Esophagus muscularis mucosa (tissue), 4 donors: ENCODE results near the gene KCNJ3. TPM values are rescaled to one million over a fixed set of nuclear protein-coding genes. Genes with fewer than 3 reads are reported as not detected.

ENCODE experiments used
- DNase-seq: peaks from one replicate; pipeline ENCODE4 v3.0.0-alpha.2; 2017; ENCODE audit errors: extremely low spot score
- H3K27ac ChIP-seq, 4 donors: fragments of 200-600 bp; sonication (generic); replicated peaks in 1 of 4; 1 replicate in 3 of 4; 2 replicates in 1 of 4; pipeline ENCODE4 v1.5.1; 2016 to 2019; ENCODE audit warnings: mild to moderate bottlenecking in 1 of 4
- H3K27me3 ChIP-seq, 4 donors: fragments of 200-600 bp; sonication (generic); one replicate each; pipeline versions ENCODE4 v1.5.1 to v1.6.0; 2016 to 2019
- H3K36me3 ChIP-seq, 4 donors: fragments of 200-600 bp; sonication (generic); one replicate each; pipeline ENCODE4 v1.5.1; 2016 to 2019
- H3K4me1 ChIP-seq, 4 donors: fragments of 200-600 bp; sonication (generic); one replicate each; pipeline ENCODE4 v1.5.1; 2016 to 2019
- H3K4me3 ChIP-seq, 4 donors: fragments of 200-600 bp; sonication (generic); 1 replicate in 2 of 4; 2 replicates in 2 of 4; pipeline ENCODE4 v1.5.1; 2016 to 2019; ENCODE audit warnings: mild to moderate bottlenecking in 4 of 4, moderate library complexity in 1 of 4
- H3K9me3 ChIP-seq, 4 donors: fragments of 200-600 bp; sonication (generic); 1 replicate in 3 of 4; 2 replicates in 1 of 4; pipeline ENCODE4 v1.5.1; 2016 to 2019
- CTCF ChIP-seq, 3 experiments: fragments of 200-600 bp in 2 of 3; fragments of 450-650 bp in 1 of 3; sonication (generic) in 2 of 3; IDR thresholded peaks; one replicate each; pipeline ENCODE4 v1.5.1; 2017 to 2019; ENCODE audit warnings: antibody characterized with exemption in 3 of 3, mild to moderate bottlenecking in 2 of 3, moderate library complexity in 1 of 3
- EP300 ChIP-seq: sonication (generic); formaldehyde crosslinking; IDR thresholded peaks from one replicate; pipeline ENCODE4 v1.6.1; 2017; ENCODE audit warnings: antibody characterized with exemption
- POLR2A ChIP-seq: fragments of 450-650 bp; IDR thresholded peaks from one replicate; pipeline ENCODE4 v1.6.1; 2017; ENCODE audit warnings: antibody characterized with exemption, moderate library complexity, mild to moderate bottlenecking, low read depth
- POLR2AphosphoS5 ChIP-seq, 2 donors: sonication (generic); formaldehyde crosslinking; IDR thresholded peaks; one replicate each; pipeline ENCODE4 v1.6.1; 2017; ENCODE audit warnings: antibody characterized with exemption in 2 of 2
- WGBS: methylation state at CpG from one replicate; pipeline ENCODE4 v1.1.5; 2018; 5-methylcytosine and 5-hydroxymethylcytosine counted together
- intact Hi-C: fragments of 100-400 bp; cut with DNase I; formaldehyde crosslinking; loops from one replicate; pipeline ENCODE4 v1.15.1; 2023
- total RNA-seq, 4 donors: library from RNA; depleted of rRNA; stranded (reverse); fragments of >200 nt; gene quantifications; one replicate each; pipeline versions ENCODE4 v1.1.0 to v1.2.1, GENCODE V29; 2016

KCNJ3 gene
- total RNA-seq, 4 donors from 2014 or later: 1.1 to 5.6 (median 4.7) TPM

GRCh38 chr2:154776825-154777224 is 78.3 kb downstream of the KCNJ3 start:
- intact Hi-C loops: no loop called here

GRCh38 chr2:154794406-154794805 is 95.9 kb downstream of the KCNJ3 start:
- Histone ChIP-seq H3K27ac (no peak overlapping the region), H3K9me3 (no peaks in the 10 kb centered on the region), H3K27me3 (no peaks in the 10 kb centered on the region), H3K4me3 (no peak overlapping the region), H3K4me1 (no peaks in the 10 kb centered on the region), H3K36me3 (no peaks in the 10 kb centered on the region)
- TF ChIP-seq POLR2AphosphoS5 (IDR thresholded peaks at IDR 0.05) (no peak), POLR2A (no peak), EP300 (no peak), CTCF (IDR thresholded peaks at IDR 0.05) (no peak)
- intact Hi-C loops: no loop called here
- WGBS: 23% methylated on average over 1 of the region's 1 CpG
- DNase-seq: no peak

More at GRCh38 chr2:154776825-154777224, 78.3 kb downstream of the KCNJ3 start:
- Histone ChIP-seq H3K27ac (no peak overlapping the region), H3K36me3 (no peaks in the 10 kb centered on the region), H3K27me3 (no peaks in the 10 kb centered on the region), H3K9me3 (no peaks in the 10 kb centered on the region), H3K4me1 (no peaks in the 10 kb centered on the region), H3K4me3 (no peak overlapping the region)
- 71% methylated on average over 4 of the region's 4 CpGs for WGBS
- DNase-seq: no peak
- TF ChIP-seq POLR2AphosphoS5 (IDR thresholded peaks at IDR 0.05) (no peak), CTCF (IDR thresholded peaks at IDR 0.05) (no peak), POLR2A (no peak), EP300 (no peak)

GRCh38 chr2:154795651-154796050 is 97.2 kb downstream of the KCNJ3 start:
- WGBS: 62% methylated on average over 3 of the region's 3 CpGs
- no peaks in the 10 kb centered on the region for H3K27me3 ChIP-seq
- H3K4me1 ChIP-seq: no peaks in the 10 kb centered on the region
- intact Hi-C loops: no loop called here
- H3K9me3 ChIP-seq: no peaks in the 10 kb centered on the region
- DNase-seq: no peak
- H3K27ac ChIP-seq: no peak overlapping the region
- TF ChIP-seq CTCF (IDR thresholded peaks at IDR 0.05) (no peak), POLR2AphosphoS5 (IDR thresholded peaks at IDR 0.05) (no peak), POLR2A (no peak)
- no peak overlapping the region for H3K4me3 ChIP-seq
- no peaks in the 10 kb centered on the region for H3K36me3 ChIP-seq

- Histone ChIP-seq H3K27me3 (no peaks in the 10 kb centered on the region), H3K9me3 (no peaks in the 10 kb centered on the region), H3K36me3 (no peaks in the 10 kb centered on the region), H3K4me3 (no peak overlapping the region), H3K4me1 (no peaks in the 10 kb centered on the region), H3K27ac (no peak overlapping the region)
- intact Hi-C loops: no loop called here
- no peak for DNase-seq
- TF ChIP-seq EP300 (no peak), CTCF (IDR thresholded peaks at IDR 0.05) (no peak)
These were observed 106.0 kb downstream of the KCNJ3 start for GRCh38 chr2:154804451-154804850.

GRCh38 chr2:154813636-154814035 is 115.1 kb downstream of the KCNJ3 start:
- Histone ChIP-seq H3K27ac (no peak overlapping the region), H3K4me3 (no peak overlapping the region), H3K27me3 (no peaks in the 10 kb centered on the region), H3K36me3 (no peaks in the 10 kb centered on the region), H3K4me1 (no peaks in the 10 kb centered on the region), H3K9me3 (no peaks in the 10 kb centered on the region)
- TF ChIP-seq CTCF (IDR thresholded peaks at IDR 0.05) (no peak), POLR2A (no peak), POLR2AphosphoS5 (IDR thresholded peaks at IDR 0.05) (no peak), EP300 (no peak)
- WGBS: 84% methylated on average over 1 of the region's 1 CpG
- intact Hi-C loops: no loop called here
- DNase-seq: no peak
